ENCODE measurements around the gene TMEM247. TPM values are rescaled to one million over a fixed set of nuclear protein-coding genes. Genes with fewer than 3 reads are reported as not detected.

The TMEM247 gene
- total RNA-seq, 1 donor from 2014 or later: not detected

- no peak overlapping the region for H3K4me3 ChIP-seq (ENCODE audit: low read depth, low read length)
- TF ChIP-seq CTCF (conservative IDR thresholded peaks at IDR 0.05; ENCODE audit: low read depth, low read length): peak; percentile 5
- no peak for DNase-seq (ENCODE audit: low read depth)
Measured at GRCh38 chr2:46488389-46488788, 9.0 kb downstream of the TMEM247 start.

GRCh38 chr2:46489423-46490174 is 10.2 kb downstream of the TMEM247 start:
- DNase-seq (ENCODE audit: low read depth): no peak
- TF ChIP-seq CTCF (conservative IDR thresholded peaks at IDR 0.05; ENCODE audit: low read depth, low read length): no peak

GRCh38 chr2:46490521-46491141 is 11.3 kb downstream of the TMEM247 start:
- no peak for DNase-seq (ENCODE audit: low read depth)
- no peak overlapping the region for H3K4me3 ChIP-seq (ENCODE audit: low read depth, low read length)
- TF ChIP-seq CTCF (conservative IDR thresholded peaks at IDR 0.05; ENCODE audit: low read depth, low read length): no peak

More at GRCh38 chr2:46489423-46490174, 10.2 kb downstream of the TMEM247 start:
- H3K4me3 ChIP-seq (ENCODE audit: low read depth, low read length): no peak overlapping the region

GRCh38 chr2:46492301-46492700 is 12.9 kb downstream of the TMEM247 start:
- DNase-seq (ENCODE audit: low read depth): no peak
- no peak for TF ChIP-seq CTCF (conservative IDR thresholded peaks at IDR 0.05; ENCODE audit: low read depth, low read length)
- no peak overlapping the region for H3K4me3 ChIP-seq (ENCODE audit: low read depth, low read length)

GRCh38 chr2:46493241-46493970 is 14.0 kb downstream of the TMEM247 start:
- DNase-seq (ENCODE audit: low read depth): no peak
- no peak for TF ChIP-seq CTCF (conservative IDR thresholded peaks at IDR 0.05; ENCODE audit: low read depth, low read length)
- no peak overlapping the region for H3K4me3 ChIP-seq (ENCODE audit: low read depth, low read length)

GRCh38 chr2:46493971-46494250 is 14.5 kb downstream of the TMEM247 start:
- no peak for TF ChIP-seq CTCF (conservative IDR thresholded peaks at IDR 0.05; ENCODE audit: low read depth, low read length)
- H3K4me3 ChIP-seq (ENCODE audit: low read depth, low read length): no peak overlapping the region
- DNase-seq (ENCODE audit: low read depth): no peak

All from epithelial cell of proximal tubule (primary cell).